DMS 273 (cell line): ENCODE results near the gene CORO2A.
A peak's percentile ranks its signal among the peaks of the same experiment; 100 is the strongest.
"Not testable (repeated sequence)": the region's sequence is repeated elsewhere in the genome, so short reads cannot be mapped to it uniquely, and the experiment has no call there.

ENCODE experiments used
- DNase-seq: peaks from one replicate; lab custom pipeline; 2025; ENCODE audit not compliant: unreplicated experiment; lab: John Stamatoyannopoulos, UW

The CORO2A gene

DNA sequence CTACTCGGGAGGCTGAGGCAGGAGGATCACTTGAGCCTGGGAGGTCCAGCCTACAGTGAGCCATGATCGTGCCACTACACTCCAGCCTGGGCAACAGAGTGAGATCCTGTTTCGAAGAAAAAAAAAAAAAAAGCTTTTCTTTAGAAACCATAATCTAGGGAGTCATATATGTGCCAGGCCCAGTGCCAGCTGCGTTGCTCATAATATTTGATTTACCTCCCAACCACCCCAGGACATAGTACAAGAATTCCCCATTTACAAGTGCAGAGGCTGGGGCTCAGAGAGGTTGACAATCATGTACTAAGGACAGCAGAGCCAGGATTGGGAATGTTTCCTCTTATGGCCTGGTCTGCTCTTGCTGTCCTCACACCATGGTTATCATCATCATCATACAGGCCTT, 48.4 kb downstream of the CORO2A start:
- DNase-seq = no peak

DNA sequence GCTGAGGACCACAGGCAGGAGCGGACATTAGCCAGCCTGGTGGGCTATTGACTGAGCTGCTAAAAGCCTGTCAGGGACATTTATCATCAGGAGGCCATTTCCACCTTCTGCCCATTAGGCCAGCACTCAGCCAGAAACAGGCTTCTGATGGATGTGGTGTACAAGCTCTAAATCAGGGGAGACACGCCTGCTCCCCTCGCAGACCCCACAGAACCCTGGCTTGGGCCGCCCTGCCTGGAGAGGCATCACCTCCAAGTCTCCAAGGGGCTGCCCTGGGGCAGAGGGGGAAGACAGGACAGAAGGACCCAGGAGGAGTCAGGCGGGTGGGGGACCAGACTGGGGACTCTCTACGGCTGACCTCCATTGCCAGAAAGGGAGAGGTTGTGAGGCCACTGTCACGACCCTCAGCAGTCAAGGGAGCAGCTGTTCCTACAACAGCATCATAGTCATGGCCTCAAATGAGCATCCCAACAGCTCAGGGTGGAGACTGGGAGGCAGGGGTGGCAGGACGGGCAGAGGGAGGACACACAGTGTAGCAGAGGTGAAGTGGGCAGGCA, 49.4 kb downstream of the CORO2A start:
- DNase-seq = no peak

DNA sequence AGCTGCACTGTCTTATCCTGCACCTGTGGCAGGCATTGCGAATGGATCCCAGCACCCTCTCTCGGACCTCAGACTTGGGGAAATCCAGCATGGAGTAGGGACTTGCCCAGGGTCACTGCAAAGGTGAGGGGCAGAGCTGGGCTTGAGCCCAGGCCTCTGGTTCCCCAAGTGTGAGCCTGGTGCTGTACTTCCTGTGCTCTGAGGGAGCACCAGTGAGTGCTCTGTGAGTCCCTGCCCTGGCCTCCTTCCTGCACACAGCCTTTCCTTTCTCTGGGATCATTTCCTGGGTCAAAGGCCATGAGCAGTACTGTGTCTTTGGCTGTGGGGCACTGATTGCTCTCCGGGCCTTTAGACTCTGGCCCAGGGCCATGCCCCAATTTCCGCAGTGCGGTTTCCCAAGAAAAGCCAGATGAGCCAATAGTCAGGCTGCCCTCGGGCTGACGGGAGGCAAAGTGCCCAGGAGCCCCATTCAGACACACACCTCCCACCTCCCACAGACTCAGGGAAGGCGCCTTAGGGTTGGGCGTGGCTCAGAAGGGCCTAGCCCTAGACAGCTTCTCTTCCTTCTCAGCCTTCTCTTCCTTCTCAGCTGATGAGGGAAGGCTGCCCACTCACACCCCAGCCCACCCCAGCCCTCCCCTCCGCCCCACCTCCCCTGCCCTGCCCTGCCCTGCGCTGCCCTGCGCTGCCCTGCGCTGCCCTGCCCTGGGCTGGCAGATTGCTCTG, 50.1 kb downstream of the CORO2A start:
- DNase-seq = no peak

DNA sequence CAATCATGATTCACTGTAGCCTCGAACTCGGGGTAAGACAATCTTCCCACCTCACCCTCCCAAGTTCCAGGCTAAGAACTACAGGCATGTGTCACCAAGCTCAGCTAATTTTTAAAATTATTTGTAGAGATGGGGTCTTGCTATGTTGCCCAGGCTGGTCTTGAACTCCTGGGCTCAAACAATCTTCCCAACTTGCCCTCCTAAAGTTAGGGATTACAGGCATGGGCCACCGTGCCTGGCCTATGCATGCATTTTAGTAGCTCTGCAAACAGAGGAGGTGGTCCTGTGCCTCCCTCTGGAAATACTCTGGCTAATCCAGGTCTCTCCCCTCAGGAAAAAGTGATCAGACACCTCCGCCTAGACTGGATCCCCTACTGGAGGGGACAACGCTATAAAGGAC, 51.9 kb downstream of the CORO2A start:
- DNase-seq = no peak

DNA sequence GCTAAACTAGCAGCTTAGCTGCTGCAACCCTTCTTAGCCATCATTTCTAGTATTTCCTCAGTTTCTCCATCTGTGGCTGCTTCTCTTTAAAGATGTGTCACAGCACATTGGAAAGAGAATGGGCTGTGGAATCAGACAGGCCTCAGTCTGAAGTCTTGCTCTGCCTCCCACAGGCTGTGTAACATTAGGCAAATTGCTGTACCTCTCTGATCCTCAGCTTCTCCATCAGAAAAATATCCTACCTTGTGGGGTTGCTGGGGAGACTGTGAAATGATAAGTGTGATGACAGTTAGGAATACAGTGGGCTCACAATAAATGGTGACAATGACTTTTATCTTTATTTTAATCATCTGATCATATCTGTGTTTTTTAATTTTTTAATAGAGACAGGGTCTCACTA, 55.9 kb downstream of the CORO2A start:
- DNase-seq = no peak

DNA sequence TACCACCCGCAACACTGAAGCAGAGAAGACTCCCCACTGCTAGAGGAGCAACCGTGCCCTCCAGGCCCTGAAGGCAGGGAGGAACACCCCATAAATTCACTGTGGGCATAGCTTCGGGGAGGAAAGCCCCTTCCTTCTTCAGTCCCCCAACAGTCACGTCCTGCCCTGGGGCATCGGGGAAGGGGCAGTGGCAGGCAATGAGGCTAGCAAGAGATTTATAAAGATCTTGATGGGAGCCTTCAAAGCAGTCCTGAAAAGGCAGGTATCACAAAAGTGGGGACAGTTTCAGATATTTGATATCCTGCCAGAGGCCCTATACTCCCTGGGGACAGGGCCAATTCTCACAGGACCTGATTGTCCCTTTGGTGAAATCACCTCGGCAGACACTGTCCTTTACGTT, 56.5 kb downstream of the CORO2A start:
- no peak for DNase-seq

DNA sequence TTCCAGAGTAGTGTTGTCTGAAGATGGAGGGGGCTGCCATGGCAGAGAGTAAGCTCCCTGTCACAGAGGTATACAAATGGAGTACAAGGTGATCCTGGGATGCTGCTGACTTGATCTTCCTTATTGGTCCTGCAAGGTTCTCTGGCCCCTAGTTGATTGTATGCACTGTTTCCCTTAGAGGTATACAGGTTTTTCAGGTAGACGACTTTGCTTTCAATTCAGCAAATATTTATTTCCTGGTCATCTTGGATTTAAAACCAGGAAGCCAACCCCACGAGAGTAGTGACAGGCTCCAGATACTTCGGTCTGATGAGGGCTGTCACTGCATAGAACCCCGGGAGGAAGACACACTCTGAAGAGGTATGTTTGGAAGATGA, 56.9 kb downstream of the CORO2A start:
- no peak for DNase-seq

DNA sequence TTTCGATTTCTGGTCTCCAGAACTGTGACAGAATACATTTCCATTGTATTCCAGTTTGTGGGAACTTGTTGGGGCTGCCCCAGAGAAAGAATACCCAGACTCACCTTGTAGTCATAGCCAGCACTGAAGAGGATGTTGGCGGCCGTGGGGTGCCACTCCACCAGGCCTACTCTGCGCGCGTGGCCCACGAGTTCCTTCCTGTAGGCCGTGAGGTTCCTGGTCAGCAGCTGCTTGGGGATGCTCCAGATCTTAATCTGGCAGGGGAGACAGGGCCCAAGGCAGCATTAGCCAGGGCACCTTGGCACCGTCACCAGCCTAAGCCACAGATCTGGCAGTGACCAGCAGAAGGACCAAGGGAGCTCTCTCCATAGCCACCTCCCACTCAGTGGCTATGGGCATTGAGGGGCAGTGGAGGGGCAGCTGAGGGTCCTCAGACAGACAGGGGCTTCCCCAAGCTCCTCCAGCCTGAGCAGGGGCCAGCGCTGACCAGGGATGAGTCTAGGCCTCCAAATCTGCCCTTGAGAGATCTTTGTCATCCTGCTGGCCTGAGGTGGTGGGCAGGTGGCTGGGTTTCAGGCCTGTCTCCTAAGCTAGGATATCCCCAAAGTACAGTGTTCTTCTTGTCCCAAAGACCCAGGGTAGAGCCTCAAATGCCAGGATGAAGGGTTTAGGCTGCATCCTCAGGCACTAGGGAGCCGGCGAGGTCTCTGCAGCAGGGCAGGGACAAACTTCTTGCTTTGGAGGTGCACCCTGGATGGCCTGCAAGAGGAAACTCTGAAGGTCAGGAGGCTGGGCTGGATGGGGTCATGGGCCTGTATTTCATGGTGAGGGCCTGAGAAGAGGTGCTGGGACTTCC, 57.5 kb downstream of the CORO2A start:
- DNase-seq = no peak

DNA sequence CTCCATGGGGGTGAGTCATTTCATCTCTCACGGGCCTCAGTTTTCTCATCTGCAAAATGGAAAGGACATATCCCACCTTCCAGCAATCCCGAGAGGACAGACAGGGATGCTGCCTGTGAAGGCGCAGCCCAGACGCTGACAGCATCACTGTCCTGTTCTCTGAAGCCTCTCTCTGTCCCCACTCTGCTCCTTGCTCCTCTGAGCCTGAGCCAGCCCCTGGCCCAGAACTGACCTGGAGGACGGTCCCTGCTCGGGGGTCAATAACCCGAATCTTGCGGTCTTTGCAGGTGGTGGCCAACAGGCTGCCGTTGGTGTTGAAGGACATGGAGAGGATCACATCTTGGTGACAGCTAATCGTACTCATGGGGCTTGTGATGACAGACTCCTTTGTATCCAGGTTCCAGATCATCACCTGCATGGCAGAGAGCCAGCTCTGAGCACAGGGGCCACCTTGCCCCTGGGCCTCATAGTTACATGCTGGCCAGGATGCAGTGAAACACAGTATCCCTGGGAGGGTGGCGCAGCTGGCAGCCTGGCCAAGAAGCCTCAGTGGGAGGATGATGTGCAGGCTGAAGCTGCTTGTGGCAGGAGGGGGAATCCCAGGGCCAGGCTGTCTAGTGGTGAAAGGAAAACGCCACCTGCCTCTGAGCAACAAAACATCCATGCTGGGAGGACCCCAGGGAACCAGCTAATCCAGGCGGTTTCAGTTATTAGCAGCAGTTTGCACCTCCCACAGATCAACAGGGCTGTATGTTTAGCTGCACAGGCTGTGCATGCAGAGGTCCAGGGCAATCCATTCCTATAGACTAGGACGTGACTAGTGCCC, 59.4 kb downstream of the CORO2A start:
- peak; percentile 67 for DNase-seq

DNA sequence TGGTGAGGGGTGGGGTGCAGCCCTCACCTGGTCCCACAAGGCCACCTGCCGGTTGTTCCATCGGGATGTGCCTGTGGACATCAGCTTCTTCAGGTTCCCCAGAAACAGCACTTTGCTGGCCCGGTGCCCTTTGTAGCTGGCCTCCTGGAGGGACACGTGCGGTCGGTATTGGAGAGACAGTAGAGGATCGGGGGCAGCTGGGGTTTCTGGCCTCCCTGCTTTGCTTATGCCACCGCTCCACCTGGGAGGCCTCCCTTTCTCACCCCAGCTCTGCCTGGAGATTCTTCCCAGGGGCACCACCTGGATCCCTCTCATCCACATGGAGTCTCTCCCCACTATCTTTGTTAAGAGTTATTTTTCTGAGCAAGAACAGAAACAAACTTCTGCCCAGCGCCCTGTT, 60.3 kb downstream of the CORO2A start:
- DNase-seq = no peak

DNA sequence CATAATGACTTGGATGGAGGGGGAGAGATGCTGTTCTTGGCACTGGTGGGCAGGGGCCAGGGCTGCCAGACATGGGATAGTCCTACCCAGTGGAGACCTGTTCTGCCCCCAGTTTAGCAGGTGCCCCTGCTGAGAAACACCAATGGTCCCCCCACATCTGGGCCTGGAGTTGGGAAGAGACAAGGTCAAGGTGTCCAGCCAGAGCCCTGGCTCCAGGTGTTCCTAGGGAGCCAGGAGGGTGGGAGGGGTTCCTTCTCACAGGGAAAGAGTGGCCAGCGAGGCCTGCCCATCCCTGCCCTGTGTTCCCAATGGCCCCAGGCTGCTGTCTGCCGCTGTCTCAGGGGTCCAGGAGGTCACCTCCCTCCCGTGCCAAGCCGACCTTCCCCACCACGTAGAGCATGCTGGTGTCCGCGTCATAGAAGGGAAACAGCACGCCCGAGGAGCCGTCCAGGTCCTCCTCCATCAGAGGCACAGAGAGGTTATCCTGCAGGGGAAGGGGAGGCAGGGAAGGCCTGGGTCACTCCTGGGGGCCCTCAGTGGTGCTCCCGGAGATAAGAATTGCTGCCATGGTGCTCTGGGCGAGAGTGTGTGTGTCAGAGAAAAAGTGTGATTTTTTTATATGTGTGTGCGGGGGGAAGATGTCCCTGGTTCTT, 61.7 kb downstream of the CORO2A start:
- DNase-seq = no peak

DNA sequence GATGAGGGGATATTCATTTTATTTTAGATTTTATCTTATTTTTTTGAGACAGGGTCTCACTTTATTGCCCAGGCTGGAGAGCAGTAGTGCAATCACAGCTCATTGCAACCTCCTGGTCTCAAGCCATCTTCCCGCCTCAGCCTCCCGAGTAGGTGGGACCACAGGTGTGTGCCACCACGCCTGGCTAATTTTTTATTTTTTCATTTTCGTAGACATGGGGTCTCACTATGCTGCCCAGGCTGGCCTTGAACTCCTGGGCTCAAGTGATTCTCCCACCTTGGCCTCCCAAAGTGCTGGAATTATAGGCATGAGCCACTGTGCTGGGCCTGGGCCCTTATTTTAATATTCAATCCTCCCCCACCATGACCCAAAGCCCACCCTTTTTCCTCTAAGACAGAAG, 62.4 kb downstream of the CORO2A start:
- not testable (repeated sequence) for DNase-seq

DNA sequence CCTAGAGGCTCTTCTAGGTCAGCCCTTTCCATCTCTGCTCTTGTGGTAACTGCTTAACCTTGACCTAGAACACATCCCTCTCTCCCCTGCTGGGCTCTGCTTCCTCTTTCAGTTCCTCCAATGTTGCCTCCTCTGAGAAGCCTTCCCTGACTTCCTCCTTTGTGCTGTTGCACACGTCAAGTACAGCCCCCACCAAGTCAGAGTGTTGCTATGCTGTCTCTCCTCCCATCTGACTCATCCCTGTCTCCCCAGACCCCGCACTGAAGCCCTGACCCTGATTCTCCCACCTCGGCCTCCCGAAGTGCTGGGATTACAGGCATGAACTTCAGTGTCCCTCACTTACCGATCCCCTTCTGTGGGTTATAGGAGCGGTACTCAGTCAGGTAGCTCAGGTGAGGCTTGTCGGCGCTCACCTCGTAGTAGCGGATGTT, 63.0 kb downstream of the CORO2A start:
- no peak for DNase-seq

DNA sequence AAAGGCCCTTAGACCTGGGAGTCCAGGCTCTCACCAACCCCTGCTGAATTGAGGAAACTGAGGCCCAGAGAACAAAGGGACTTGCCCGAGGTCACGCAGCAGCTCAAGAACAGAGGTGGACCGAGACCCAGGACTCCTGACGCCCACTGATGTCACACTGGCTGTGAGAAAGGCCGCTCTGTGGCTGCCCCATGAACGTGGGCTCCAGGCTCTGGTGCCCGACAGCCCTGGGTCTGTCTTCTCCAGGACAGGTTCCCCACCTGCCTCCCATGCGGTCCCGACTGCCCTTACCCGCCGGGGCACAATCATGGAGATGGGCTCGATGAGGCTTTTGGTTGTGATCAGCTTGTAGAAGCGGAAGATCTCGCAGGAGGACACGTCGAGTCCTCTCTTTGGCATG, 64.1 kb downstream of the CORO2A start:
- DNase-seq = no peak

DNA sequence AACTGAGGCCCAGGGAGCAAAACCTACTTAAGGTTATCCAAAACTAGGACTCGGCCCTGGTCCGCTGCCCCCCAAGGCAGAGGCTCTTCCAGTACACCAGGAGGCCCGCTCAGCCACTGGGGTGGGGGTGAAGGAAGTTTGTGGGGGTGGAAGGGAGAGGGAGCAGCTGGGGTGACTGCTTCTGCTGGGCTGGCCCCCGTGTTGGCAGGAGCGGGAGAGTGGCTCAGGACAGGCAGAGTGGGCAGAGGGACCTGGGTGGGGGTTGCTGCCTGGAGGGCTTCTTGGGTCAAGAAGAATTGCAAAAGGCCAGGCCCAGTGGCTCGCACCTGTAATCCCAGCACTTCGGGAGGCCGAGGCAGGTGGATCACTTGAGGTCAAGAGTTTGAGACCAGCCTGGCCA, 65.2 kb downstream of the CORO2A start:
- DNase-seq = no peak

DNA sequence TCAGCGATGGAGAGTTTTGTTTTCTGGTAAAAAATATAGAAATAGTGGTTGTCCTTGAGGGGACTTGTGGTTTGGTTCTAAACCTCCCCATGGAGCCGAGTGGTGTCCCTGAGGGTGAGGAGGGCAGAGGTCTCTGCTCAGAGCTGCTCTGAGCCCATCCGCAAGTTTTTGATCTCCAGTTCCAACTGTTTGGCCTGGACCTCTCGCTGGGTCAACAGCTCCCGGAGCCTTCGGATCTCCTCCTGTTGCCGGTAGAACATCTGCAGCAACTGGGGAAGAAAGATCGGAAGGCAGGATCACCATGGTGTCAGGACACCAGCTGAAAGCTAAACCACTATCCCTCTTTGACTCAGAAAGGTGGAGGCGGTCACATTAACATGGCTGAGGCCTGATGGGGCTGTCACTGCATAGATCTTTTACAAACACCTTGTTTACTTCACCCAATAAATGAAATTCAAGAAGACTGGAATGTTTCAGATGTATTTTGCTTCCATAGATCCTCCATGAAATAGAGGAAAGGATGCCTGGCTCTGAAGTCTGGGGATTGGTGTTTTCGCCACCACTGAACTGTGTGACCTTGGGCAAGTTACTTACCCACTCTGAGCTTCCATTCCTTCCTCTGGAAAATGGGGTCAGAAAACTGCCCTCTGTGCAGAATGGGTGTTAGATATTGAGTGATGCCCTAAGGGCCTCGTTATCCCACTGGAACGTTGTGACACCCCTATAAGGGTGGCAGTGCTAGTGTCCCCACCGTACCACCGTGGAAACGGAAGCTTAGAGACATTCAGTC, 67.6 kb downstream of the CORO2A start:
- no peak for DNase-seq

DNA sequence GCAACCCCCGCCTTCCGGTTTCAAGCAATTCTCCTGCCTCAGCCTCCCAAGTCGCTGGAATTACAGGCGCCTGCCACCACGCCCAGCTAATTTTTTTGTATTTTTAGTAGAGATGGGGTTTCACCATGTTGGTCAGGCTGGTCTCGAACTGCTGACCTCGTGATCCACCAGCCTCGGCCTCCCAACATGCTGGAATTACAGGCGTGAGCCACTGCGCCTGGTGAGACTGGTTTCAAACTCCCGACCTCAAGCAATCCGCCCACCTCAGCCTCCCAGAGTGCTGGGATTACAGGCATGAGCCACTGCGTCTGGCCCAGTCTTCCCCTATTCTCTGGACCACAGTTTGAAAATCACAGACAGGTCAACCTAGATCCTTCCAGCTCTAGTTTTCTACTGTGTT, 68.3 kb downstream of the CORO2A start:
- not testable (repeated sequence) for DNase-seq

DNA sequence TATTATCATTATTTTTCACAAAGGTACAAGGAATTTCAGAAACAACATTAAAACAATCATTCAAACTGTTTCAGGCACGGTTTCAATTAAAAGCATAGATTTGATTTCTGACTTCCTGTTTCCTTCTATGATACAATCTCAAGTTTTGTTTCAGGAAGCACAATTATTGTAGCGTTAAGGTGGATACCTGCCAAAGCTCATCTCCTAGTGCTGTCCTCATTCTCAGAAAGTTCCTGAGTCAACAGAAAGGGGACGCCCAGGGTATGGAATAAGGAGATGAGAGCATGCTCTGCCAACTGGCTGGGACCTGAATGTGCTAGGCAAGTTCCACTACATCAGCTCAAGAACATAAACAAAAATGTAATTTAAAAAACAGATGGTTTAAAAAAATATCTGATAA, 71.4 kb downstream of the CORO2A start:
- DNase-seq = peak; percentile 42

DNA sequence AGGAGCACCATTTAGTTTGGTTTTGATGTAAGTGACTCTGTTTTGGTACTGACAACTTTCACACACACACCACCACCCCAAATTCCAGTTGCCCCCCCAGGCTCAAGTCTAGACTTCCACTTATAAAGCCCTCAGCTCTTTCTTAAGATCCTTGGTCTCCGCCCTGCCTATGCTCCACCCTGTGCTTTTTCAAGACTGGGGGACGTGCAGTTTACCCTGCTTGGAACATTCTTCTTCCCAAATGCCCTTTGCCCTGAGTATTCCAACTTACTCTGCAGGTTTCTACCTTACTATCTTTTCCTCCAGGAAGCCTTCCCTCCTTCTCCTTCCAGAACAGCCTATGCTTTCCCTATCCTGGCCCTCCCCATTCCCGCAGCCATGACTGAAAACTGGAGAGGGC, 72.0 kb downstream of the CORO2A start:
- no peak for DNase-seq
